Breast epithelium (tissue), 4 donors: ENCODE results near the gene TPD52L2. TPM values are rescaled to one million over a fixed set of nuclear protein-coding genes. Genes with fewer than 3 reads are reported as not detected.
A peak's percentile ranks its signal among the peaks of the same experiment; 100 is the strongest.
"Not testable (repeated sequence)": the region's sequence is repeated elsewhere in the genome, so short reads cannot be mapped to it uniquely, and the experiment has no call there.

Source experiments
- DNase-seq, 2 donors: peaks; one replicate each; pipeline ENCODE4 v3.0.0-alpha.2; 2019; ENCODE audit warnings: low spot score in 2 of 2
- H3K27ac ChIP-seq, 2 donors: fragments of 200-600 bp; sonication (generic) in 1 of 2; one replicate each; pipeline ENCODE4 v1.5.1; 2016 to 2019; ENCODE audit warnings: mild to moderate bottlenecking in 1 of 2
- H3K27me3 ChIP-seq, 2 donors: fragments of 200-600 bp; sonication (generic) in 1 of 2; one replicate each; pipeline versions ENCODE4 v1.5.1 to v1.6.0; 2017 to 2019; ENCODE audit warnings: control low read depth in 1 of 2, mild to moderate bottlenecking in 1 of 2
- H3K36me3 ChIP-seq: fragments of 200-600 bp; one replicate; pipeline ENCODE4 v1.5.1; 2019
- H3K4me1 ChIP-seq, 2 donors: fragments of 200-600 bp; sonication (generic); one replicate each; pipeline ENCODE4 v1.5.1; 2016 to 2019; ENCODE audit warnings: control low read depth in 1 of 2
- H3K4me3 ChIP-seq, 3 donors: fragments of 200-600 bp; sonication (generic); 1 replicate in 2 of 3; 2 replicates in 1 of 3; pipeline ENCODE4 v1.5.1; 2016 to 2019; ENCODE audit warnings: mild to moderate bottlenecking in 3 of 3, moderate library complexity in 2 of 3
- H3K9me3 ChIP-seq, 2 donors: fragments of 200-600 bp; sonication (generic) in 1 of 2; one replicate each; pipeline ENCODE4 v1.5.1; 2016 to 2019; ENCODE audit warnings: control low read depth in 1 of 2
- CTCF ChIP-seq, 3 donors: fragments of 450-650 bp; IDR thresholded peaks; one replicate each; pipeline ENCODE4 v1.5.1; 2016 to 2017; ENCODE audit warnings: antibody characterized with exemption in 3 of 3, mild to moderate bottlenecking in 3 of 3, moderate library complexity in 3 of 3
- POLR2A ChIP-seq: fragments of 450-650 bp; IDR thresholded peaks from one replicate; pipeline ENCODE4 v1.6.1; 2016; ENCODE audit warnings: antibody characterized with exemption, mild to moderate bottlenecking, moderate library complexity
- POLR2AphosphoS5 ChIP-seq, 3 donors: sonication (generic); formaldehyde crosslinking; IDR thresholded peaks; one replicate each; pipeline ENCODE4 v1.6.1; 2017; ENCODE audit warnings: antibody characterized with exemption in 3 of 3
- intact Hi-C: fragments of 100-400 bp; cut with DNase I; formaldehyde crosslinking; loops from one replicate; pipeline ENCODE4 v1.15.1; 2023; ENCODE audit warnings: low total_unique reads
- total RNA-seq, 3 donors: library from RNA; depleted of rRNA; stranded (reverse); fragments of >200 nt; gene quantifications; one replicate each; pipeline ENCODE4 v1.1.0, GENCODE V29; 2016

TPD52L2 gene
- total RNA-seq, 3 donors from 2014 or later, result 75.1 to 146 (median 84.2) TPM

- no peak for TF ChIP-seq CTCF (IDR thresholded peaks at IDR 0.05)
- TF ChIP-seq POLR2AphosphoS5 (IDR thresholded peaks at IDR 0.05), result peak; percentile 34 to 72 (median 60)
- intact Hi-C loops, result no loop called here
- no peaks in the 10 kb centered on the region for H3K27me3 ChIP-seq
- no peaks in the 10 kb centered on the region for H3K9me3 ChIP-seq
- H3K36me3 ChIP-seq, result peaks cover 8% of the 10 kb centered on the region
- no peak overlapping the region for H3K4me3 ChIP-seq
- DNase-seq, result no peak
- peak overlapping the region; percentile 45 to 48 for H3K27ac ChIP-seq
- H3K4me1 ChIP-seq, result no peaks in the 10 kb centered on the region
Observed at GRCh38 chr20:63873477-63873971, 8.5 kb downstream of the TPD52L2 start.

- H3K4me3 ChIP-seq, H3K36me3 ChIP-seq, DNase-seq, H3K27me3 ChIP-seq, H3K9me3 ChIP-seq, H3K27ac ChIP-seq, H3K4me1 ChIP-seq, intact Hi-C loops: not testable (repeated sequence)
Observed at GRCh38 chr20:63874241-63874640, 9.2 kb downstream of the TPD52L2 start.

- Histone ChIP-seq H3K36me3 (peaks cover 8% of the 10 kb centered on the region), H3K27ac (no peak overlapping the region), H3K27me3 (no peaks in the 10 kb centered on the region), H3K4me1 (no peaks in the 10 kb centered on the region), H3K9me3 (no peaks in the 10 kb centered on the region), H3K4me3 (no peak overlapping the region)
- intact Hi-C loops, result no loop called here
- DNase-seq, result no peak
- no peak for TF ChIP-seq CTCF (IDR thresholded peaks at IDR 0.05)
- no peak for TF ChIP-seq POLR2AphosphoS5 (IDR thresholded peaks at IDR 0.05)
- no peak for TF ChIP-seq POLR2A
Observed at GRCh38 chr20:63876489-63877036, 11.5 kb downstream of the TPD52L2 start.

GRCh38 chr20:63877755-63878470 is 12.8 kb downstream of the TPD52L2 start:
- Histone ChIP-seq H3K4me3 (no peak overlapping the region), H3K9me3 (no peaks in the 10 kb centered on the region), H3K36me3 (peaks cover 11% of the 10 kb centered on the region), H3K27ac (no peak overlapping the region), H3K4me1 (no peaks in the 10 kb centered on the region), H3K27me3 (no peaks in the 10 kb centered on the region)
- intact Hi-C loops, result no loop called here
- TF ChIP-seq CTCF (IDR thresholded peaks at IDR 0.05) (no peak), POLR2A (no peak), POLR2AphosphoS5 (IDR thresholded peaks at IDR 0.05) (no peak)
- no peak for DNase-seq

- Histone ChIP-seq H3K4me1 (no peaks in the 10 kb centered on the region), H3K4me3 (no peak overlapping the region), H3K27me3 (no peaks in the 10 kb centered on the region), H3K27ac (no peak overlapping the region), H3K36me3 (peaks cover 13% of the 10 kb centered on the region), H3K9me3 (no peaks in the 10 kb centered on the region)
- no peak for DNase-seq
- TF ChIP-seq POLR2AphosphoS5 (IDR thresholded peaks at IDR 0.05), result no peak
- no peak for TF ChIP-seq POLR2A
- TF ChIP-seq CTCF (IDR thresholded peaks at IDR 0.05), result no peak
- intact Hi-C loops, result no loop called here
Observed at GRCh38 chr20:63878899-63879663, 14.0 kb downstream of the TPD52L2 start.

- intact Hi-C loops, result loop anchor here (1.0 kb wide), 1 partner anchor 45 kb away; no protein-coding TSS in a partner anchor
- not testable (repeated sequence) for H3K27me3 ChIP-seq, H3K9me3 ChIP-seq, H3K4me3 ChIP-seq, H3K4me1 ChIP-seq, DNase-seq, H3K27ac ChIP-seq
- H3K36me3 ChIP-seq, result peaks cover 12% of the 10 kb centered on the region
Observed at GRCh38 chr20:63880901-63881300, 15.8 kb downstream of the TPD52L2 start.
